ENCODE results near the gene TMEM89. TPM values are rescaled to one million over a fixed set of nuclear protein-coding genes. Genes with fewer than 3 reads are reported as not detected.

The TMEM89 gene
- total RNA-seq, 1 experiment from 2014 or later: not detected

- H3K9me3 Mint-ChIP-seq (ENCODE audit: low read depth, unreplicated experiment): no peaks in the 10 kb centered on the region
- H3K27me3 Mint-ChIP-seq (ENCODE audit: unreplicated experiment): peaks cover 12% of the 10 kb centered on the region
- peaks cover 10% of the 10 kb centered on the region for H3K4me1 Mint-ChIP-seq (ENCODE audit: low read depth, unreplicated experiment)
- DNase-seq: no peak
- H3K36me3 Mint-ChIP-seq (ENCODE audit: insufficient read depth, unreplicated experiment): peaks cover 22% of the 10 kb centered on the region
- CTCF ChIA-PET: no interaction called here
- H3K27ac Mint-ChIP-seq (ENCODE audit: unreplicated experiment): no peak overlapping the region
- intact Hi-C loops (cut with micrococcal nuclease; ENCODE audit: unreplicated experiment): no loop called here
- no peak for TF ChIP-seq CTCF (IDR thresholded peaks at IDR 0.05; ENCODE audit: unreplicated experiment)
- BruUV-seq (replicated peaks): no TSS peak
- H3K4me3 Mint-ChIP-seq (ENCODE audit: low read depth, unreplicated experiment): no peak overlapping the region
These were observed 30.1 kb downstream of the TMEM89 start for GRCh38 chr3:48591436-48591835.

GRCh38 chr3:48588230-48588629 is 33.3 kb downstream of the TMEM89 start:
- Mint-ChIP-seq H3K4me3 (ENCODE audit: low read depth, unreplicated experiment) (no peak overlapping the region), H3K36me3 (ENCODE audit: insufficient read depth, unreplicated experiment) (no peaks in the 10 kb centered on the region), H3K4me1 (ENCODE audit: low read depth, unreplicated experiment) (no peaks in the 10 kb centered on the region), H3K27me3 (ENCODE audit: unreplicated experiment) (peaks cover 12% of the 10 kb centered on the region), H3K27ac (ENCODE audit: unreplicated experiment) (no peak overlapping the region), H3K9me3 (ENCODE audit: low read depth, unreplicated experiment) (no peaks in the 10 kb centered on the region)
- CTCF ChIA-PET: no interaction called here
- no peak for TF ChIP-seq CTCF (IDR thresholded peaks at IDR 0.05; ENCODE audit: unreplicated experiment)
- BruUV-seq (replicated peaks): no TSS peak
- intact Hi-C loops (cut with micrococcal nuclease; ENCODE audit: unreplicated experiment): no loop called here
- DNase-seq: no peak

GRCh38 chr3:48587686-48588085 is 33.9 kb downstream of the TMEM89 start:
- H3K9me3 Mint-ChIP-seq (ENCODE audit: low read depth, unreplicated experiment): no peaks in the 10 kb centered on the region
- no peaks in the 10 kb centered on the region for H3K36me3 Mint-ChIP-seq (ENCODE audit: insufficient read depth, unreplicated experiment)
- TF ChIP-seq CTCF (IDR thresholded peaks at IDR 0.05; ENCODE audit: unreplicated experiment): no peak
- no peaks in the 10 kb centered on the region for H3K4me1 Mint-ChIP-seq (ENCODE audit: low read depth, unreplicated experiment)
- intact Hi-C loops (cut with micrococcal nuclease; ENCODE audit: unreplicated experiment): no loop called here
- peaks cover 12% of the 10 kb centered on the region for H3K27me3 Mint-ChIP-seq (ENCODE audit: unreplicated experiment)
- no TSS peak for BruUV-seq (replicated peaks)
- no peak for DNase-seq
- H3K4me3 Mint-ChIP-seq (ENCODE audit: low read depth, unreplicated experiment): no peak overlapping the region
- no peak overlapping the region for H3K27ac Mint-ChIP-seq (ENCODE audit: unreplicated experiment)
- CTCF ChIA-PET: no interaction called here

GRCh38 chr3:48585411-48585810 is 36.2 kb downstream of the TMEM89 start:
- CTCF ChIA-PET: interaction anchor here (0.9 kb wide), 1 partner anchor 10 kb away, joined by 3 read pairs; no protein-coding TSS in a partner anchor
- no peaks in the 10 kb centered on the region for H3K36me3 Mint-ChIP-seq (ENCODE audit: insufficient read depth, unreplicated experiment)
- intact Hi-C loops (cut with micrococcal nuclease; ENCODE audit: unreplicated experiment): no loop called here
- TF ChIP-seq CTCF (IDR thresholded peaks at IDR 0.05; ENCODE audit: unreplicated experiment): no peak
- BruUV-seq (replicated peaks): no TSS peak
- no peak overlapping the region for H3K27ac Mint-ChIP-seq (ENCODE audit: unreplicated experiment)
- DNase-seq: no peak
- H3K27me3 Mint-ChIP-seq (ENCODE audit: unreplicated experiment): peaks cover 2% of the 10 kb centered on the region
- H3K9me3 Mint-ChIP-seq (ENCODE audit: low read depth, unreplicated experiment): no peaks in the 10 kb centered on the region
- no peak overlapping the region for H3K4me3 Mint-ChIP-seq (ENCODE audit: low read depth, unreplicated experiment)
- H3K4me1 Mint-ChIP-seq (ENCODE audit: low read depth, unreplicated experiment): no peaks in the 10 kb centered on the region

Measured in Calu3 (cell line).